ENCODE data around the gene ALG10. TPM values are rescaled to one million over a fixed set of nuclear protein-coding genes. Genes with fewer than 3 reads are reported as not detected.
A peak's percentile ranks its signal among the peaks of the same experiment; 100 is the strongest.
"Not testable (repeated sequence)": the region's sequence is repeated elsewhere in the genome, so short reads cannot be mapped to it uniquely, and the experiment has no call there.

The ALG10 gene
- total RNA-seq, 1 donor from 2014 or later = 12.4 TPM

GRCh38 chr12:34033628-34034296 lies 11.5 kb downstream of the ALG10 start:
- no peak overlapping the region for H3K4me3 Mint-ChIP-seq

GRCh38 chr12:34038357-34038756 lies 16.1 kb downstream of the ALG10 start:
- H3K36me3 Mint-ChIP-seq; H3K4me3 Mint-ChIP-seq; H3K9me3 Mint-ChIP-seq; DNase-seq (ENCODE audit: extremely low spot score, unreplicated experiment); H3K27ac Mint-ChIP-seq; H3K4me1 Mint-ChIP-seq (ENCODE audit: unreplicated experiment); H3K27me3 Mint-ChIP-seq: not testable (repeated sequence)
- peak; percentile 46 for TF ChIP-seq CTCF (conservative IDR thresholded peaks at IDR 0.05)

More at GRCh38 chr12:34033628-34034296, 11.5 kb downstream of the ALG10 start:
- H3K27ac Mint-ChIP-seq = no peak overlapping the region
- no peaks in the 10 kb centered on the region for H3K4me1 Mint-ChIP-seq (ENCODE audit: unreplicated experiment)
- H3K9me3 Mint-ChIP-seq = no peaks in the 10 kb centered on the region
- TF ChIP-seq CTCF (conservative IDR thresholded peaks at IDR 0.05) = peak; percentile 78
- H3K36me3 Mint-ChIP-seq = no peaks in the 10 kb centered on the region
- no peak for DNase-seq (ENCODE audit: extremely low spot score, unreplicated experiment)
- no peaks in the 10 kb centered on the region for H3K27me3 Mint-ChIP-seq

GRCh38 chr12:34046570-34046969 lies 24.3 kb downstream of the ALG10 start:
- no peak for DNase-seq (ENCODE audit: extremely low spot score, unreplicated experiment)
- Mint-ChIP-seq H3K36me3 (peaks cover 8% of the 10 kb centered on the region), H3K27ac (no peak overlapping the region), H3K4me1 (ENCODE audit: unreplicated experiment) (no peaks in the 10 kb centered on the region), H3K4me3 (no peak overlapping the region), H3K9me3 (peaks cover 4% of the 10 kb centered on the region), H3K27me3 (no peaks in the 10 kb centered on the region)
- no peak for TF ChIP-seq CTCF (conservative IDR thresholded peaks at IDR 0.05)

GRCh38 chr12:34047855-34048254 lies 25.6 kb downstream of the ALG10 start:
- DNase-seq (ENCODE audit: extremely low spot score, unreplicated experiment); H3K27me3 Mint-ChIP-seq; H3K27ac Mint-ChIP-seq; H3K4me3 Mint-ChIP-seq; H3K9me3 Mint-ChIP-seq; H3K4me1 Mint-ChIP-seq (ENCODE audit: unreplicated experiment); H3K36me3 Mint-ChIP-seq: not testable (repeated sequence)

GRCh38 chr12:34048714-34049113 lies 26.4 kb downstream of the ALG10 start:
- peaks cover 8% of the 10 kb centered on the region for H3K36me3 Mint-ChIP-seq
- peaks cover 4% of the 10 kb centered on the region for H3K9me3 Mint-ChIP-seq
- H3K4me3 Mint-ChIP-seq = no peak overlapping the region
- no peak overlapping the region for H3K27ac Mint-ChIP-seq
- DNase-seq (ENCODE audit: extremely low spot score, unreplicated experiment) = peak; percentile 34
- no peaks in the 10 kb centered on the region for H3K27me3 Mint-ChIP-seq
- H3K4me1 Mint-ChIP-seq (ENCODE audit: unreplicated experiment) = no peaks in the 10 kb centered on the region
- TF ChIP-seq CTCF (conservative IDR thresholded peaks at IDR 0.05) = no peak

- no peak overlapping the region for H3K27ac Mint-ChIP-seq
- no peak overlapping the region for H3K4me3 Mint-ChIP-seq
- no peaks in the 10 kb centered on the region for H3K4me1 Mint-ChIP-seq (ENCODE audit: unreplicated experiment)
- DNase-seq (ENCODE audit: extremely low spot score, unreplicated experiment) = no peak
- no peaks in the 10 kb centered on the region for H3K27me3 Mint-ChIP-seq
- peaks cover 8% of the 10 kb centered on the region for H3K36me3 Mint-ChIP-seq
- H3K9me3 Mint-ChIP-seq = peaks cover 4% of the 10 kb centered on the region
- no peak for TF ChIP-seq CTCF (conservative IDR thresholded peaks at IDR 0.05)
Observed at GRCh38 chr12:34051486-34051885, 29.2 kb downstream of the ALG10 start.

Measured in type B pancreatic cell (in vitro differentiated cells).